Measurements from ENCODE around the gene COX15.

- no peak for TF ChIP-seq CTCF (IDR thresholded peaks at IDR 0.05; ENCODE audit: extremely low read depth in 1 of 2, insufficient read depth in 1 of 2, low read depth in 1 of 2, low read length in 2 of 2)
- no peak for TF ChIP-seq POLR2A (IDR thresholded peaks at IDR 0.05; ENCODE audit: low read depth, low read length)
- no peak for TF ChIP-seq EZH2 (IDR thresholded peaks at IDR 0.05; ENCODE audit: borderline replicate concordance, low read depth, low read length, severe bottlenecking)
Measured at GRCh38 chr10:99740933-99741559, 9.1 kb upstream of the COX15 start.
